HFFc6 (cell line): ENCODE measurements around the gene FHIT. TPM values are rescaled to one million over a fixed set of nuclear protein-coding genes. Genes with fewer than 3 reads are reported as not detected.

Experiments
- DNase-seq: peaks from one replicate; pipeline ENCODE4 v3.0.0-alpha.2; 2018
- H3K27ac Mint-ChIP-seq: 2 replicates; pipeline ENCODE4 v1.8.0; 2020; ENCODE audit warnings: mild to moderate bottlenecking, mixed read lengths
- H3K27me3 Mint-ChIP-seq: 2 replicates; pipeline ENCODE4 v1.8.0; 2021; ENCODE audit warnings: mild to moderate bottlenecking, moderate library complexity, mixed read lengths; ENCODE audit not compliant: insufficient read depth
- H3K36me3 Mint-ChIP-seq: 2 replicates; pipeline ENCODE4 v1.8.0; 2021; ENCODE audit warnings: low read depth, mixed read lengths
- H3K4me1 Mint-ChIP-seq: 2 replicates; pipeline ENCODE4 v1.8.0; 2020; ENCODE audit warnings: low read depth, mixed read lengths
- H3K4me3 Mint-ChIP-seq: 2 replicates; pipeline ENCODE4 v1.8.0; 2020; ENCODE audit warnings: mild to moderate bottlenecking, moderate library complexity, mixed read lengths
- H3K9me3 Mint-ChIP-seq: 2 replicates; pipeline ENCODE4 v1.8.0; 2020; ENCODE audit warnings: mild to moderate bottlenecking, mixed read lengths
- total RNA-seq, 6 experiments: library from RNA; stranded (reverse); fragmentation: NEBNext Ultra II Directional; extraction: Animal tissue kit (Norgen Biotek cat#: 25700); gene quantifications; 2 replicates in 1 of 6; 3 replicates in 5 of 6; pipeline ENCODE4 v1.2.3, GENCODE V29; 2021
- TF ChIP-seq, protein P1 (sequence below): fragments of 200-600 bp; sonication (generic); IDR thresholded peaks from 2 replicates; pipeline ENCODE4 v1.5.0; 2021; ENCODE audit warnings: antibody characterized with exemption, mild to moderate bottlenecking

The FHIT gene
- total RNA-seq, 6 experiments from 2014 or later = 0.33 to 0.38 TPM; not detected in 4

DNA sequence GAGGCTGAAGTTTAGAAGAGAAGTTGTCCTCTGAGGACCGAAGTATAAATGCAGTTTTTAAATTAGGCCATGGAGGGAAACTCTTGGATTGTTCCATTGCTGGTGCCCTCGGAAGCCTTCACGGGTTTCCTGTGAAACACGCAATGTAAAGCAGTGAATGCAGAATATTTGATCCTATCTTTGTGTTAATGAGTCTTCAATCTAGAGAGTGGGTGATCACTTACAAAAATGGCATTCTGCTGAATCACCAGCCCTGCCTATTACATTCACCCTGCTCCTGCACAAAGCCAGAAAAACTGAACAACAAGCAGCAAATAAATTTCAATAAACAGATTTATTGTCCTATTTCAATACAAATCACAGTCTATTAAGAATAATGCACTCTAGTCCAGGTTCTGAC is 1063.9 kb downstream of the FHIT start:
- H3K27ac Mint-ChIP-seq = no peak overlapping the region
- H3K4me3 Mint-ChIP-seq = no peak overlapping the region

DNA sequence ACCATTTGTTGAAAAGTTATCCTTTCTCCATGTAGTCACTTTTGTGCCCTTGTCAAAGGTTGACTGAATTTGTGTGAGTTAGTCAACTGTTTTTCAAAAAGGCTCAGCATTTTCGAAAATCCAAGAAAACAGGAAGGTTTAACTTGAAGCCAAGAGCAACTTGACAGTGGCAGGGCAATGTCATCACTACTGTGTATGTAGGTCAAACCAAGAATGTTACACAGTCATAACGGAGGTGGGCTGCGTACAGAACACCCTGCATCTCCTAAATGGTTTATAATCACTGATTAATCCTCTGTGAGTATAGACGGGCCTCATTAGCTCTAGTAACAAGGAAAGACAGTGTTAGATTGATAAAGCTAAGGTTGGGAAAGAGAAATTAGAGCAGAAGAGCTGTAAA is 1064.9 kb downstream of the FHIT start:
- H3K9me3 Mint-ChIP-seq = peaks cover 41% of the 10 kb centered on the region
- TF ChIP-seq, protein P1, sequence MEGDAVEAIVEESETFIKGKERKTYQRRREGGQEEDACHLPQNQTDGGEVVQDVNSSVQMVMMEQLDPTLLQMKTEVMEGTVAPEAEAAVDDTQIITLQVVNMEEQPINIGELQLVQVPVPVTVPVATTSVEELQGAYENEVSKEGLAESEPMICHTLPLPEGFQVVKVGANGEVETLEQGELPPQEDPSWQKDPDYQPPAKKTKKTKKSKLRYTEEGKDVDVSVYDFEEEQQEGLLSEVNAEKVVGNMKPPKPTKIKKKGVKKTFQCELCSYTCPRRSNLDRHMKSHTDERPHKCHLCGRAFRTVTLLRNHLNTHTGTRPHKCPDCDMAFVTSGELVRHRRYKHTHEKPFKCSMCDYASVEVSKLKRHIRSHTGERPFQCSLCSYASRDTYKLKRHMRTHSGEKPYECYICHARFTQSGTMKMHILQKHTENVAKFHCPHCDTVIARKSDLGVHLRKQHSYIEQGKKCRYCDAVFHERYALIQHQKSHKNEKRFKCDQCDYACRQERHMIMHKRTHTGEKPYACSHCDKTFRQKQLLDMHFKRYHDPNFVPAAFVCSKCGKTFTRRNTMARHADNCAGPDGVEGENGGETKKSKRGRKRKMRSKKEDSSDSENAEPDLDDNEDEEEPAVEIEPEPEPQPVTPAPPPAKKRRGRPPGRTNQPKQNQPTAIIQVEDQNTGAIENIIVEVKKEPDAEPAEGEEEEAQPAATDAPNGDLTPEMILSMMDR = no peak
- no peaks in the 10 kb centered on the region for H3K27me3 Mint-ChIP-seq
- H3K36me3 Mint-ChIP-seq = no peaks in the 10 kb centered on the region
- no peaks in the 10 kb centered on the region for H3K4me1 Mint-ChIP-seq
- H3K4me3 Mint-ChIP-seq = no peak overlapping the region
- DNase-seq = no peak
- H3K27ac Mint-ChIP-seq = no peak overlapping the region

More for the DNA sequence above, 1063.9 kb downstream of the FHIT start:
- TF ChIP-seq, protein P1 = no peak
- H3K4me1 Mint-ChIP-seq = no peaks in the 10 kb centered on the region
- no peaks in the 10 kb centered on the region for H3K36me3 Mint-ChIP-seq
- H3K9me3 Mint-ChIP-seq = peaks cover 33% of the 10 kb centered on the region
- no peak for DNase-seq
- no peaks in the 10 kb centered on the region for H3K27me3 Mint-ChIP-seq

DNA sequence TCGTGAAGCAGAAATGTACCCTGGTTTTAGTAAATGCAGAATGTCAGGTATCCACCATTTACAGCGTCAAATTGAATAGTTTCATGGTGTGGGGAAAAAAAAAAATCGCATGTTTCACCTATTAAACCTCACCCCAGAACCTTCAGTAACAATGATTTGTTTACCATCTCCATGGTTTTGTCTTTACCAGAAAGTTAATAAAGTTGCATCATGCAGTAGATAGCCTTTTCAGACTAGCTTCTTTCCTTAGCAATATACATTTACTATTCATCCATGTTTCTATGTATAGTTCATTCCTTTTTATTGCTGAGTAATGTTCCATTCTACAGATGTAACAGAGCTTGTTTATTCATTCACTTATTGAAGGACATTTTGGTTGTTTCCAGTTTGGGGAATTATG is 1066.1 kb downstream of the FHIT start:
- H3K9me3 Mint-ChIP-seq = peaks cover 40% of the 10 kb centered on the region
- H3K4me1 Mint-ChIP-seq = no peaks in the 10 kb centered on the region
- no peak overlapping the region for H3K4me3 Mint-ChIP-seq

DNA sequence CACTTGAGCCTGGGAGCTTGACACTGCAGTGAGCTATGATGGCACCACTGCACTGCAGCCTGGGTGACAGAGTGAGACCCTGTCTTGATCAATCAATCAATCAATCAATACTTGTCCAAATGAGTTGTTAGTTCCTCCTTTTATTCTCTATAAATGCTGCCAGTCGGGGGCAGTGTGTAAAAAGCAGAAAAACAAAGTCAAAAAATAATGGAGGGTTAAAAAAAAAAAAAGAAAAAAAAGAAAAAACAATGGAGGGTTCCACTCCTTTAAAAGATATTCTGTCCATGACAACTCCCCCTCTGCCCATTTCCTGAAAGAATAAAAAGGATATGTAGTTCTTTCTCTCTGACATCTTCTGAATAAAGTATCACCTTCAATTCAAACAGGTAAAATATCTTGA is 1068.6 kb downstream of the FHIT start:
- DNase-seq = no peak
- Mint-ChIP-seq H3K4me3 (no peak overlapping the region), H3K9me3 (peaks cover 33% of the 10 kb centered on the region), H3K27me3 (no peaks in the 10 kb centered on the region), H3K27ac (no peak overlapping the region), H3K36me3 (no peaks in the 10 kb centered on the region), H3K4me1 (no peaks in the 10 kb centered on the region)
- TF ChIP-seq, protein P1 = no peak

More for the DNA sequence above, 1066.1 kb downstream of the FHIT start:
- Mint-ChIP-seq H3K27me3 (no peaks in the 10 kb centered on the region), H3K27ac (no peak overlapping the region), H3K36me3 (no peaks in the 10 kb centered on the region)
- TF ChIP-seq, protein P1 = no peak
- DNase-seq = no peak

DNA sequence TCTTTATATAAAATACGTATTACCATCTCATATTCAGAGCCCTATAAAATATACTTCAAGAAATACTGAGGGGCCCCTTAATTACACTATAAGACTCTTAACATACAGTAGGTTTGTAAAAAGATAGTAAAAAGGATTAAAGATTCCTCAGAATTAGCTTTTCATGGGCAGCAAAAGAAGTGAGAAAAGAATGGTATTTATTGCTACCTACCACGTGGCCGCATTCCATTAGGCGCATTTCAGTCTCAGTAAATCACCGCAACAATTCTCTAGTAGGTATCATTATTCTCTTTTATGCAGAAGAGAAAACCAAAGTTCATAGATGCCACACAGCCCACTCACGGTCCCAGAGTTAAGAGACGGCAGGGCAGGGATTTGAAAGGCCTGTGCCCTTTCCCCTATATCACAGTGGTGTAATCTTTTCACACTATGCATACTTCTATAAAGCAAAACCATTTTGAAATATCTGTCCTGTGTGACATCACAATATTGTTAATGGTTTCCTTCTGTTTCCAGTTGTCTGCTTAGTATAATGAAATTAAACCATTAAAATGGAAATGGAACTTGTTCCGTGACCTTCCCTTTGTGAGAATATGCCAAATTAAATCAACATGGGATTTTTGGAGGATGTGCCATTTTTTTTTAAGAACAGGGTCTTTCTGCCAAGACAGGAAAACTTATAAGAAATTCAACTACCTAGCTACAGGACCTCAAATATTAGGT is 1072.2 kb downstream of the FHIT start:
- H3K36me3 Mint-ChIP-seq = peaks cover 4% of the 10 kb centered on the region; the same call in 1 of the 2 replicates
- H3K4me3 Mint-ChIP-seq = no peak overlapping the region
- H3K27me3 Mint-ChIP-seq = peaks cover 2% of the 10 kb centered on the region; the same call in 1 of the 2 replicates
- no peaks in the 10 kb centered on the region for H3K4me1 Mint-ChIP-seq
- TF ChIP-seq, protein P1 = no peak
- H3K9me3 Mint-ChIP-seq = peaks cover 46% of the 10 kb centered on the region
- no peak for DNase-seq
- H3K27ac Mint-ChIP-seq = no peak overlapping the region
